Ishikawa (cell line): ENCODE results near the gene PYGO2.

ENCODE experiments used
- CREB1 ChIP-seq: IDR thresholded peaks from 2 replicates; pipeline ENCODE4 v1.6.1; 2012; ENCODE audit warnings: low read depth
- EP300 ChIP-seq: IDR thresholded peaks from 2 replicates; pipeline ENCODE4 v1.6.1; 2012; ENCODE audit warnings: borderline replicate concordance

- no peak for TF ChIP-seq EP300
- no peak for TF ChIP-seq CREB1
Measured at GRCh38 chr1:154964359-154964758, 2.8 kb upstream of the PYGO2 start.
